Cardiac muscle cell (in vitro differentiated cells and primary cell): ENCODE data around the gene TPSD1. TPM values are rescaled to one million over a fixed set of nuclear protein-coding genes. Genes with fewer than 3 reads are reported as not detected.

ENCODE experiments used
- DNase-seq, 2 donors: peaks; one replicate each; pipeline versions ENCODE4 v3.0.0 to v3.0.0-alpha.2; 2010 to 2017; ENCODE audit warnings: low read depth in 1 of 2, low spot score in 1 of 2
- H3K27ac ChIP-seq: fragments of 200-600 bp; sonication (generic); 2 replicates; pipeline ENCODE4 v1.5.1; 2016
- H3K27me3 ChIP-seq: fragments of 200-600 bp; sonication (generic); 2 replicates; pipeline ENCODE4 v1.6.0; 2016; ENCODE audit warnings: control low read depth
- H3K36me3 ChIP-seq: fragments of 200-600 bp; sonication (generic); 2 replicates; pipeline ENCODE4 v1.5.1; 2016; ENCODE audit warnings: control low read depth
- H3K4me1 ChIP-seq: fragments of 200-600 bp; sonication (generic); 2 replicates; pipeline ENCODE4 v1.8.1; 2017; ENCODE audit warnings: low read depth, mild to moderate bottlenecking, mixed run types
- H3K4me3 ChIP-seq: fragments of 200-600 bp; sonication (generic); 2 replicates; pipeline ENCODE4 v1.5.1; 2016; ENCODE audit warnings: mild to moderate bottlenecking
- H3K9me3 ChIP-seq: fragments of 200-600 bp; sonication (generic); 2 replicates; pipeline ENCODE4 v1.5.1; 2017; ENCODE audit warnings: low read depth, mild to moderate bottlenecking, control low read depth
- polyA plus RNA-seq: library from polyadenylated mRNA; unstranded; fragments of >200 nt; fragmentation: Nextera tagmentation; extraction: Ambion mirVana; gene quantifications from 2 replicates; pipeline ENCODE4 v1.2.1, GENCODE V29; 2016
- total RNA-seq: library from RNA; depleted of rRNA; stranded (reverse); fragments of >200 nt; gene quantifications from 2 replicates; pipeline ENCODE4 v1.2.3, GENCODE V29; 2016
- TF ChIP-seq, protein P1 (sequence below): IDR thresholded peaks from 2 replicates; pipeline ENCODE4 v1.5.1; 2012; ENCODE audit warnings: low read depth, mild to moderate bottlenecking, low read length

The TPSD1 gene
- total and polyA plus RNA-seq, 2 experiments from 2014 or later: not detected

DNA sequence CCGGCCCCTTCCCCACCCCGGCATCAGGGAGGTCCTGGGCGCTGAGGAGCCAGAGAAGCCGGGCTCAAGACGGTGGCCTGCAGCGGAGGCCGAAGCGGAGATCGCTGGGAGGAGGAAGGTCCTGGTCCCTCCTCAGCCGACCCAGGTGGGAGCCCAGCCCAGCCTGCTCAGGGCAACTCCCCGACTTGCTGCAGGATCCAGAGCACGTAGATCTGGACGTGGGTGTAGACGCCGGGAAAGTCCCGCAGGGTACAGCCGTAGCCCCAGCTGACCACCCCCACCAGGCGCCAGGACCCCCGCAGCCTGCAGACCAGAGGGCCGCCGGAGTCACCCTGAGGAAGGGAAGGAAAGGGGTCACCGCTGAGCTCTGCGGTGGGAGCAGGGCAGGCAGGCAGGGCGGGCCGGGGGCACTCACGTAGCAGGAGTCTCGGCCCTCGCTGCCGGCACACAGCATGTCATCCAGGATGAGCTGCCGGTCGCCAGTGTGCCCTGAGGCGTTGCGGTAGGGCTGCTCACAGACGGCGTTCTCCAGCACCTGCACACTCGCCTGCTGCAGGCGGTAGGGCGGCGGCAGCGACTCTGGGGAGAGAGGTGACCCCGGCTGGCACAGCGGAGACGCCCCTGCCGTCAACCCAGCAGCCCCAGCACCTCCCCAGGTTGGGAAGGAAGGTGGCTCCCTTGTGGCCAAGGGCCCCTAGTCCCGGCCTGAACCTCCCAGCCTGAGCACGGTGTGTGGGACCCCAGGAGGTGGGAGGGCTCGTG lies 5.4 kb downstream of the TPSD1 start:
- no peak overlapping the region for H3K4me3 ChIP-seq
- no peak for DNase-seq

DNA sequence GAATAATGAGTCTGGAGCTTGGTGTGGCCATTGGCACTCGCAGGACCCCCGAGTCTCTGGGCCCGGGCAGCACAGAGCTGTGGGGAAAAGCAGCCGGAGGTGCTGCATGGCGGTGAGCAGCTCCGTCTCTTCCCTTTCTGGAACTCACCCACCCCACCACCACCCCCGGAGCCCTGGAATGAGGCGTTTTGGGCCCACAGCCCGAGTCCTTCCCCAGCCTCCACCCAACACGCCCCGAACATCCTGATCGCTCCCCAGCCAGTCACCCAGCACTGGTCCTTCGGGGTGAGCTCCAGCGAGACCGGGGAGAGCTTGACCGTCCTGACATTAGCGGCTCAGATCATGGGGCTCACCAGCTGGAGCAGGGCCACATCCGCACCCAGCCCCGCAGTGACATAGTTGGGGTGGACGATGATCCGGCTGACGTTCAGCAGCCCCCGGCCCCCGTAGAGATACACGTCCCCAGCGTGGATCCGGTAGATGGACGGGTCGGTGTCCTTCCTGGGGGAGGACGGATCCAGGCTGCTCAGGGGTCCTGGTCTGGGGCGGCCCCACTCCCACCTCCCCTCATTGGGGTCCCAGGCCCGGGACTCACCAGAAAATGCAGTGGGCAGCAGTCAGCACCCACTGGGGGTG lies 6.5 kb downstream of the TPSD1 start:
- peaks cover 56% of the 10 kb centered on the region for H3K27me3 ChIP-seq
- DNase-seq: no peak
- peaks cover 4% of the 10 kb centered on the region for H3K4me1 ChIP-seq
- TF ChIP-seq, protein P1, sequence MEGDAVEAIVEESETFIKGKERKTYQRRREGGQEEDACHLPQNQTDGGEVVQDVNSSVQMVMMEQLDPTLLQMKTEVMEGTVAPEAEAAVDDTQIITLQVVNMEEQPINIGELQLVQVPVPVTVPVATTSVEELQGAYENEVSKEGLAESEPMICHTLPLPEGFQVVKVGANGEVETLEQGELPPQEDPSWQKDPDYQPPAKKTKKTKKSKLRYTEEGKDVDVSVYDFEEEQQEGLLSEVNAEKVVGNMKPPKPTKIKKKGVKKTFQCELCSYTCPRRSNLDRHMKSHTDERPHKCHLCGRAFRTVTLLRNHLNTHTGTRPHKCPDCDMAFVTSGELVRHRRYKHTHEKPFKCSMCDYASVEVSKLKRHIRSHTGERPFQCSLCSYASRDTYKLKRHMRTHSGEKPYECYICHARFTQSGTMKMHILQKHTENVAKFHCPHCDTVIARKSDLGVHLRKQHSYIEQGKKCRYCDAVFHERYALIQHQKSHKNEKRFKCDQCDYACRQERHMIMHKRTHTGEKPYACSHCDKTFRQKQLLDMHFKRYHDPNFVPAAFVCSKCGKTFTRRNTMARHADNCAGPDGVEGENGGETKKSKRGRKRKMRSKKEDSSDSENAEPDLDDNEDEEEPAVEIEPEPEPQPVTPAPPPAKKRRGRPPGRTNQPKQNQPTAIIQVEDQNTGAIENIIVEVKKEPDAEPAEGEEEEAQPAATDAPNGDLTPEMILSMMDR: no peak
- H3K36me3 ChIP-seq: no peaks in the 10 kb centered on the region
- no peak overlapping the region for H3K4me3 ChIP-seq
- no peaks in the 10 kb centered on the region for H3K9me3 ChIP-seq
- H3K27ac ChIP-seq: no peak overlapping the region

More for the DNA sequence above, 5.4 kb downstream of the TPSD1 start:
- peaks cover 61% of the 10 kb centered on the region for H3K27me3 ChIP-seq
- TF ChIP-seq, protein P1: no peak
- H3K36me3 ChIP-seq: no peaks in the 10 kb centered on the region
- no peaks in the 10 kb centered on the region for H3K9me3 ChIP-seq
- peaks cover 4% of the 10 kb centered on the region for H3K4me1 ChIP-seq
- no peak overlapping the region for H3K27ac ChIP-seq

DNA sequence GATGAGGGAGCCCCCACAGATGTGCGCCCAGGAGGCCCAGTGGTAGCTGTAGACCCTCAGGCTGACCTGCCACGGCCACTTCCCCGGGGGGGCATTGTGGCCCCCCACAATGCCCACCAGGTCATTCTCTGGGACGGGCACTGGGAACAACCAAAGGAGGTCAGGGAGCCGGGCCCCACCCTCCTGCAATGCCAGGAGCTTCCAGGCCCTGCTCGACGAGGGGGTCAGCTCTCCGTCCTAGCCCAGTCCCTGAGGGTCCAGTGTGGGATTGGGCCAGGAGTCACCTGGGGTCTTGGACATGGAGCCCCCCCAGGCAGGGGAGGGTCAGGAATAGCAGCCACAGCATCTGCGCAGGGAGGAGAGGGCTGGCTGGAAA lies 7.0 kb downstream of the TPSD1 start:
- peaks cover 51% of the 10 kb centered on the region for H3K27me3 ChIP-seq
- H3K4me3 ChIP-seq: no peak overlapping the region
- DNase-seq: no peak
- TF ChIP-seq, protein P1: no peak
- H3K27ac ChIP-seq: no peak overlapping the region
- H3K9me3 ChIP-seq: no peaks in the 10 kb centered on the region
- H3K36me3 ChIP-seq: no peaks in the 10 kb centered on the region
- peaks cover 4% of the 10 kb centered on the region for H3K4me1 ChIP-seq

DNA sequence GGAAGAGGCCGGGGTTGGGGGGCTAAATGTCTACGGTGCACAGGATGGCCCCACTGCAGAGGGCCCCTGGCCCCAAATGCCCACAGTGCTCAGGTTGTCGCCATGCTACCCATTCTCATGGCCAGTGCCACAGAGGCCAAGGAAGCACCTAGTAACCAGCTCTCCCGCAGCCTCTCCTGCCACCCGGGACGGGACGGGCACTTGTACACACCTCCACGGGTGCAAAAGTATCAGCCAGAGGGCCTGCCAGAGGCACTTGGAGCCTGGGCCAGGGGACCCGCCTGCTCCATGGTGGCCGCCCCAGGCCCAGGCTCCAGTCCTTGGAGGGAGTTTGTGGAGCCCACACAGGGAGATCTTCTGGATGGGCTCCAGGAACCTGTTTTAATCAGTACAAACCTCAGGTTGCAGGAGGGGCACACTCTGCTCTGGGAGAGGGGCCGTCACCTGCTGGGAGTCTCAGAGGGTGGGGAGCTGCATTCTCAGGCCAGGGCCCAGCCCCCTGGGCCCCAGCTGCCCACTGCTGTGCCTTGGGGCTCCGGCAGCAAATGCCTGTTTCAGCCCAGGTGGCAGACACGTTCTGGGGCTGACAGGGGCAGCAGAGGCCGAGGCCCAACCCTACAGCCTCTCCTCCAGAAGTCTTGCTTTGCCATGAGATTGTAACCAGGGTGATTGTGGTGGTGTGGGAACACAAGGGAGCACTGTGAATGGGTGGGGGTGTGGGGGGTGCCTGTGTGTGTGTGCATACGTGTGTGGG lies 7.9 kb downstream of the TPSD1 start:
- Histone ChIP-seq H3K4me1 (peaks cover 4% of the 10 kb centered on the region), H3K27me3 (peaks cover 47% of the 10 kb centered on the region), H3K4me3 (no peak overlapping the region), H3K27ac (no peak overlapping the region), H3K36me3 (no peaks in the 10 kb centered on the region), H3K9me3 (no peaks in the 10 kb centered on the region)
- TF ChIP-seq, protein P1: no peak
- DNase-seq: no peak

DNA sequence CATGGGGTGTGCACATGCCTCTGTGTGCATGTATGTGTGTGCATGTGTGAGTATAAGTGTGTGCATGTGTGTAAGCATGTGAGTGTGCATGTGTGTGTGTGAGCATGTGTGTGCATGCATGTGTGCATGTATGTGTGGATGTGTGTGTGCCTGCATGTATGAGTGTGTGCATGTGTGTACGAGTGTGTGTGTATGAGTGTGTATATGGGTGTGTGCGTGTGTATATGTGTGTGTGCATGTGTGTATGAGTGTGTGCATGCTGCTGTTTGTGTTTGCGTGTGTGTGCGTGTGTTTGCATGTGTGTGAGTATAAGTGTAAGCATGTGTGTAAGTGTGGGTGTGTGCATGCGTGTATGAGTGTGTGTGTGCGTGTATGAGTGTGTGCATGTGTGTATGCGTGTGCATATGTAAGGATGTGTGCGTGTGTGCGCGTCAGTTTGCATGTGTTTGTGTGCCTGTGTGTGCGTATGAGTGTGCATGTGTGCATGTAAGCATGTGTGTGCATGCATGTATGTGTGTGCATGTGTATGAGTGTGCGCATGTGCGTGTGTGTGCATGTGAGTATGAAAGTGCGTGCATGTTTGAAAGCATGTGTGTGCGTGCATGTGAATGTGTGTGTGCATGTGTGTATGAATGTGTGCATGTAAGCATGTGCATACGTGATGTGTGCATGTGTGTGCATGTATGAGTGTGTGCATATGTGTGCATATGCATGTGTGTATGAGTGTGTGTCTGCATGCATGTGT lies 8.6 kb downstream of the TPSD1 start:
- DNase-seq: no peak

More for the DNA sequence above, 8.6 kb downstream of the TPSD1 start:
- no peak overlapping the region for H3K4me3 ChIP-seq
- H3K9me3 ChIP-seq: no peaks in the 10 kb centered on the region
- peaks cover 39% of the 10 kb centered on the region for H3K27me3 ChIP-seq
- TF ChIP-seq, protein P1: no peak
- H3K36me3 ChIP-seq: no peaks in the 10 kb centered on the region
- no peaks in the 10 kb centered on the region for H3K4me1 ChIP-seq
- no peak overlapping the region for H3K27ac ChIP-seq
